ENCODE data around the gene KRT71. TPM values are rescaled to one million over a fixed set of nuclear protein-coding genes. Genes with fewer than 3 reads are reported as not detected.

The KRT71 gene
- total RNA-seq, 1 donor from 2014 or later = not detected

DNA sequence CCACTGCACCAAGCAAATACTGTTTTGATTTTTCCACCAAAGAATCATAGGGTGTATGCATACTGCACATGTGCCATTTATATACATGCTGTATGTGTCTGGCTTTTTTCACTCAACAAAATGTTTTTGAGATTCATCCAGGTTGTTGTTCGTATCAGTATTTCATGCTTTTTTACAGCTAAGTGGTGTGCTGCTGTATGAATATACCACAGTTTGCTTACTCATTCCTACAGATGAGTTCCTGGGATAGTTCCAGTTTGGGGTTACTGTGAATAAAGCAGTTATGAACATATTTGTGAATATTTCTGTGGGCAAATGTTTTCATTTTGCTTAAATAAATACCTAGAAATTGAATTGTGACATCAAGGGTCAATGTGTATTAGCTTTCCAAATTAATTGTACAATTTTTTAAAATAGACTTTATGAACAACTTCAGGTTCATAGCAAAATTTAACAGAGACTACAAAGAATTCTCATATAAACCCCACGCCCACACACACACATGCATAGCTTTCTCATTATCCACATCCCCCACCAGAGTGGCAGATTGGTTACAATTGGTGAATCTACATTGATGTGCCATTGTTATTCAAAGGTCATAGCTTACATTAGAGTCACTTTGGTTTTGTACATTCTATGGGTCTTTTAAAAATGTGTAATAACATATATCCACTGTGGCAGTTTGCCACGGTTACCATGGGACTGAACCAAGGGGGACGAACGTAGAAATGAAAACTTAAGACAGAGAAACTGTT is 53.0 kb downstream of the KRT71 start:
- H3K4me3 ChIP-seq = no peak overlapping the region
- H3K4me3 Mint-ChIP-seq = no peak overlapping the region
- H2AFZ ChIP-seq (replicated peaks) = no peak overlapping the region
- H3K9me3 ChIP-seq (ENCODE audit: low read depth) = no peaks in the 10 kb centered on the region
- H3K27ac Mint-ChIP-seq = no peak overlapping the region
- no peaks in the 10 kb centered on the region for H3K36me3 Mint-ChIP-seq
- peaks cover 13% of the 10 kb centered on the region for H3F3A ChIP-seq (ENCODE audit: low read depth)
- no peaks in the 10 kb centered on the region for H3K79me2 ChIP-seq (ENCODE audit: low read depth)
- no peak overlapping the region for H3K27ac ChIP-seq
- peaks cover 2% of the 10 kb centered on the region for H3K9me3 Mint-ChIP-seq
- no peaks in the 10 kb centered on the region for H3K27me3 ChIP-seq
- H3K27me3 Mint-ChIP-seq (ENCODE audit: insufficient read depth, low read depth) = no peaks in the 10 kb centered on the region
- peaks cover 18% of the 10 kb centered on the region for H3K4me1 ChIP-seq
- DNase-seq (ENCODE audit: low spot score) = no peak
- no peaks in the 10 kb centered on the region for H3K36me3 ChIP-seq
- no peak overlapping the region for H3K4me2 ChIP-seq
- TF ChIP-seq EZH2 (IDR thresholded peaks at IDR 0.05) (no peak), EZH2phosphoT487 (IDR thresholded peaks at IDR 0.05) (no peak)
- TF ChIP-seq, protein P1, sequence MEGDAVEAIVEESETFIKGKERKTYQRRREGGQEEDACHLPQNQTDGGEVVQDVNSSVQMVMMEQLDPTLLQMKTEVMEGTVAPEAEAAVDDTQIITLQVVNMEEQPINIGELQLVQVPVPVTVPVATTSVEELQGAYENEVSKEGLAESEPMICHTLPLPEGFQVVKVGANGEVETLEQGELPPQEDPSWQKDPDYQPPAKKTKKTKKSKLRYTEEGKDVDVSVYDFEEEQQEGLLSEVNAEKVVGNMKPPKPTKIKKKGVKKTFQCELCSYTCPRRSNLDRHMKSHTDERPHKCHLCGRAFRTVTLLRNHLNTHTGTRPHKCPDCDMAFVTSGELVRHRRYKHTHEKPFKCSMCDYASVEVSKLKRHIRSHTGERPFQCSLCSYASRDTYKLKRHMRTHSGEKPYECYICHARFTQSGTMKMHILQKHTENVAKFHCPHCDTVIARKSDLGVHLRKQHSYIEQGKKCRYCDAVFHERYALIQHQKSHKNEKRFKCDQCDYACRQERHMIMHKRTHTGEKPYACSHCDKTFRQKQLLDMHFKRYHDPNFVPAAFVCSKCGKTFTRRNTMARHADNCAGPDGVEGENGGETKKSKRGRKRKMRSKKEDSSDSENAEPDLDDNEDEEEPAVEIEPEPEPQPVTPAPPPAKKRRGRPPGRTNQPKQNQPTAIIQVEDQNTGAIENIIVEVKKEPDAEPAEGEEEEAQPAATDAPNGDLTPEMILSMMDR (IDR thresholded peaks at IDR 0.05) = no peak
- H4K20me1 ChIP-seq (ENCODE audit: low read depth) = no peaks in the 10 kb centered on the region
- H3K9ac ChIP-seq = no peak overlapping the region
- H3K4me1 Mint-ChIP-seq = peaks cover 17% of the 10 kb centered on the region

- no peaks in the 10 kb centered on the region for H3K36me3 ChIP-seq
- DNase-seq (ENCODE audit: low spot score) = no peak
- no peak overlapping the region for H3K27ac ChIP-seq
- Mint-ChIP-seq H3K4me3 (no peak overlapping the region), H3K27me3 (ENCODE audit: insufficient read depth, low read depth) (no peaks in the 10 kb centered on the region), H3K27ac (no peak overlapping the region), H3K36me3 (no peaks in the 10 kb centered on the region), H3K4me1 (peaks cover 21% of the 10 kb centered on the region), H3K9me3 (peaks cover 2% of the 10 kb centered on the region)
- no peaks in the 10 kb centered on the region for H4K20me1 ChIP-seq (ENCODE audit: low read depth)
- no peaks in the 10 kb centered on the region for H3K79me2 ChIP-seq (ENCODE audit: low read depth)
- H3K9me3 ChIP-seq (ENCODE audit: low read depth) = no peaks in the 10 kb centered on the region
- H3K4me1 ChIP-seq = peaks cover 18% of the 10 kb centered on the region
- TF ChIP-seq, protein P1 (IDR thresholded peaks at IDR 0.05) = no peak
- TF ChIP-seq EZH2 (IDR thresholded peaks at IDR 0.05) = no peak
- TF ChIP-seq EZH2phosphoT487 (IDR thresholded peaks at IDR 0.05) = no peak
- no peak overlapping the region for H3K4me3 ChIP-seq
- no peak overlapping the region for H3K4me2 ChIP-seq
- H3K9ac ChIP-seq = no peak overlapping the region
- no peak overlapping the region for H2AFZ ChIP-seq (replicated peaks)
- H3K27me3 ChIP-seq = no peaks in the 10 kb centered on the region
- H3F3A ChIP-seq (ENCODE audit: low read depth) = peaks cover 13% of the 10 kb centered on the region
Measured at GRCh38 chr12:52498946-52499345, 54.0 kb downstream of the KRT71 start.

GRCh38 chr12:52497975-52498374 is 55.0 kb downstream of the KRT71 start:
- Histone ChIP-seq H3K27me3 (no peaks in the 10 kb centered on the region), H3K9ac (no peak overlapping the region), H3K27ac (no peak overlapping the region), H3K9me3 (ENCODE audit: low read depth) (no peaks in the 10 kb centered on the region), H3K79me2 (ENCODE audit: low read depth) (no peaks in the 10 kb centered on the region), H4K20me1 (ENCODE audit: low read depth) (no peaks in the 10 kb centered on the region), H3F3A (ENCODE audit: low read depth) (peaks cover 13% of the 10 kb centered on the region), H3K4me3 (no peak overlapping the region), H3K4me2 (no peak overlapping the region), H2AFZ (replicated peaks) (no peak overlapping the region), H3K36me3 (no peaks in the 10 kb centered on the region), H3K4me1 (peaks cover 18% of the 10 kb centered on the region)
- Mint-ChIP-seq H3K27ac (no peak overlapping the region), H3K9me3 (peaks cover 2% of the 10 kb centered on the region), H3K4me1 (peaks cover 21% of the 10 kb centered on the region), H3K27me3 (ENCODE audit: insufficient read depth, low read depth) (no peaks in the 10 kb centered on the region), H3K4me3 (no peak overlapping the region), H3K36me3 (no peaks in the 10 kb centered on the region)
- no peak for DNase-seq (ENCODE audit: low spot score)
- TF ChIP-seq, protein P1 (IDR thresholded peaks at IDR 0.05) = no peak
- TF ChIP-seq EZH2phosphoT487 (IDR thresholded peaks at IDR 0.05) (no peak), EZH2 (IDR thresholded peaks at IDR 0.05) (no peak)

Data from neural progenitor cell (in vitro differentiated cells).